Measurements from ENCODE around the gene URB2. TPM values are rescaled to one million over a fixed set of nuclear protein-coding genes. Genes with fewer than 3 reads are reported as not detected.

Gene URB2
- total RNA-seq, 1 experiment from 2014 or later: 24.6 TPM

DNA sequence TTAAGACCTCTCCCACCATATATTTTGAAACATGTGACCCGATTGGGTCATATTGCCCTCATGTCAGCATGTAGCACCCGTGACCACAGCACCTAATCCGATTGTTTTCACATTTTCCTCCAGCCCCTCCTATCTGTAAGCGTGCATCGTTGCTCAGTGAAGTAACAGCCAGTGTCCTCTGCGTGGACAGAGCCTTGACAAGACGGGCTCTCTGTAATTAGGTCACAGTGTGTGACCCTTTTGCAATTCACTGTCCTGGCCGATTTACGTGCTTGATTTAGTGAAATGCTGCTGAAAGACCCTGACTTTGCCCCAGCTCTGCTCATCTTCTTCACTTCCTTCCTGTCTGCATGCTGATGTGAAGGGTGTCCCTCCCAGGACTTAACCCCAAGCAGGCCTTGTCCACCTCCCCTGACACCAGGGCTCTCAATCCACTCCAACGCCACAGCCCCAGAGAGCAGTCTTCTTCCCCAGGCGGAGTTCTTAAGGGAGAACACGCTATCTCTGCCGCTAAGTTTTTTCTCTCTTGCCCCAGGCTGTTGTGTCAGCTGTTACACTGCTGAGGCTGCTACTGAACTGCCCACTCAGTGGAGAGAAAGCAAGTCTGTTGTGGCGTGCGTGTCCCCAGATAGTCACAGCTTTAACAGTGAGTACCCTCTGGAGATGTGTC is 19.4 kb downstream of the URB2 start (continued):
- TF ChIP-seq, protein P1, sequence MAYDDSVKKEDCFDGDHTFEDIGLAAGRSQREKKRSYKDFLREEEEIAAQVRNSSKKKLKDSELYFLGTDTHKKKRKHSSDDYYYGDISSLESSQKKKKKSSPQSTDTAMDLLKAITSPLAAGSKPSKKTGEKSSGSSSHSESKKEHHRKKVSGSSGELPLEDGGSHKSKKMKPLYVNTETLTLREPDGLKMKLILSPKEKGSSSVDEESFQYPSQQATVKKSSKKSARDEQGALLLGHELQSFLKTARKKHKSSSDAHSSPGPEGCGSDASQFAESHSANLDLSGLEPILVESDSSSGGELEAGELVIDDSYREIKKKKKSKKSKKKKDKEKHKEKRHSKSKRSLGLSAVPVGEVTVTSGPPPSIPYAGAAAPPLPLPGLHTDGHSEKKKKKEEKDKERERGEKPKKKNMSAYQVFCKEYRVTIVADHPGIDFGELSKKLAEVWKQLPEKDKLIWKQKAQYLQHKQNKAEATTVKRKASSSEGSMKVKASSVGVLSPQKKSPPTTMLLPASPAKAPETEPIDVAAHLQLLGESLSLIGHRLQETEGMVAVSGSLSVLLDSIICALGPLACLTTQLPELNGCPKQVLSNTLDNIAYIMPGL (CRISPR knock-in tag; IDR thresholded peaks at IDR 0.05): no peak
- TF ChIP-seq, protein P2, sequence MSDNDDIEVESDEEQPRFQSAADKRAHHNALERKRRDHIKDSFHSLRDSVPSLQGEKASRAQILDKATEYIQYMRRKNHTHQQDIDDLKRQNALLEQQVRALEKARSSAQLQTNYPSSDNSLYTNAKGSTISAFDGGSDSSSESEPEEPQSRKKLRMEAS (CRISPR knock-in tag; IDR thresholded peaks at IDR 0.05): no peak
- TF ChIP-seq GTF2I (CRISPR knock-in tag; conservative IDR thresholded peaks at IDR 0.05) (no peak), ZNF138 (CRISPR knock-in tag; conservative IDR thresholded peaks at IDR 0.05) (no peak)

- CTCF ChIA-PET: no interaction called here
Measured at GRCh38 chr1:229648406-229648805, 22.4 kb downstream of the URB2 start.

More at GRCh38 chr1:229648406-229648805, 22.4 kb downstream of the URB2 start:
- POLR2A ChIA-PET: no interaction called here
- Mint-ChIP-seq H3K36me3 (peaks cover 72% of the 10 kb centered on the region), H3K27ac (no peak overlapping the region), H3K4me3 (no peak overlapping the region), H3K27me3 (ENCODE audit: low read depth) (no peaks in the 10 kb centered on the region), H3K4me1 (no peaks in the 10 kb centered on the region), H3K9me3 (no peaks in the 10 kb centered on the region)
- ATAC-seq (no peak), DNase-seq (ENCODE audit: low spot score) (no peak)
- TF ChIP-seq, protein P3, sequence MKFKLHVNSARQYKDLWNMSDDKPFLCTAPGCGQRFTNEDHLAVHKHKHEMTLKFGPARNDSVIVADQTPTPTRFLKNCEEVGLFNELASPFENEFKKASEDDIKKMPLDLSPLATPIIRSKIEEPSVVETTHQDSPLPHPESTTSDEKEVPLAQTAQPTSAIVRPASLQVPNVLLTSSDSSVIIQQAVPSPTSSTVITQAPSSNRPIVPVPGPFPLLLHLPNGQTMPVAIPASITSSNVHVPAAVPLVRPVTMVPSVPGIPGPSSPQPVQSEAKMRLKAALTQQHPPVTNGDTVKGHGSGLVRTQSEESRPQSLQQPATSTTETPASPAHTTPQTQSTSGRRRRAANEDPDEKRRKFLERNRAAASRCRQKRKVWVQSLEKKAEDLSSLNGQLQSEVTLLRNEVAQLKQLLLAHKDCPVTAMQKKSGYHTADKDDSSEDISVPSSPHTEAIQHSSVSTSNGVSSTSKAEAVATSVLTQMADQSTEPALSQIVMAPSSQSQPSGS (CRISPR knock-in tag; IDR thresholded peaks at IDR 0.05; ENCODE audit: borderline replicate concordance, low read depth): no peak
- TF ChIP-seq SMAD3 (CRISPR knock-in tag; IDR thresholded peaks at IDR 0.05; ENCODE audit: borderline replicate concordance): no peak
- TF ChIP-seq FOXK1 (CRISPR knock-in tag; IDR thresholded peaks at IDR 0.05): no peak
- no peak for TF ChIP-seq MYBL2 (CRISPR knock-in tag; IDR thresholded peaks at IDR 0.05)
- TF ChIP-seq NR1H2 (CRISPR knock-in tag; IDR thresholded peaks at IDR 0.05): no peak
- TF ChIP-seq RELA (CRISPR knock-in tag; IDR thresholded peaks at IDR 0.05; ENCODE audit: borderline replicate concordance): no peak
- TF ChIP-seq NR2C2 (CRISPR knock-in tag; IDR thresholded peaks at IDR 0.05): no peak
- TF ChIP-seq, protein P4, sequence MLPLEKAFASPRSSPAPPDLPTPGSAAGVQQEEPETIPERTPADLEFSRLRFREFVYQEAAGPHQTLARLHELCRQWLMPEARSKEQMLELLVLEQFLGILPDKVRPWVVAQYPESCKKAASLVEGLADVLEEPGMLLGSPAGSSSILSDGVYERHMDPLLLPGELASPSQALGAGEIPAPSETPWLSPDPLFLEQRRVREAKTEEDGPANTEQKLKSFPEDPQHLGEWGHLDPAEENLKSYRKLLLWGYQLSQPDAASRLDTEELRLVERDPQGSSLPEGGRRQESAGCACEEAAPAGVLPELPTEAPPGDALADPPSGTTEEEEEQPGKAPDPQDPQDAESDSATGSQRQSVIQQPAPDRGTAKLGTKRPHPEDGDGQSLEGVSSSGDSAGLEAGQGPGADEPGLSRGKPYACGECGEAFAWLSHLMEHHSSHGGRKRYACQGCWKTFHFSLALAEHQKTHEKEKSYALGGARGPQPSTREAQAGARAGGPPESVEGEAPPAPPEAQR (CRISPR knock-in tag; IDR thresholded peaks at IDR 0.05): no peak
- no peak for TF ChIP-seq ZNF512 (CRISPR knock-in tag; IDR thresholded peaks at IDR 0.05; ENCODE audit: borderline replicate concordance)
- no peak for TF ChIP-seq CREB1 (CRISPR knock-in tag; IDR thresholded peaks at IDR 0.05)
- TF ChIP-seq, protein P5, sequence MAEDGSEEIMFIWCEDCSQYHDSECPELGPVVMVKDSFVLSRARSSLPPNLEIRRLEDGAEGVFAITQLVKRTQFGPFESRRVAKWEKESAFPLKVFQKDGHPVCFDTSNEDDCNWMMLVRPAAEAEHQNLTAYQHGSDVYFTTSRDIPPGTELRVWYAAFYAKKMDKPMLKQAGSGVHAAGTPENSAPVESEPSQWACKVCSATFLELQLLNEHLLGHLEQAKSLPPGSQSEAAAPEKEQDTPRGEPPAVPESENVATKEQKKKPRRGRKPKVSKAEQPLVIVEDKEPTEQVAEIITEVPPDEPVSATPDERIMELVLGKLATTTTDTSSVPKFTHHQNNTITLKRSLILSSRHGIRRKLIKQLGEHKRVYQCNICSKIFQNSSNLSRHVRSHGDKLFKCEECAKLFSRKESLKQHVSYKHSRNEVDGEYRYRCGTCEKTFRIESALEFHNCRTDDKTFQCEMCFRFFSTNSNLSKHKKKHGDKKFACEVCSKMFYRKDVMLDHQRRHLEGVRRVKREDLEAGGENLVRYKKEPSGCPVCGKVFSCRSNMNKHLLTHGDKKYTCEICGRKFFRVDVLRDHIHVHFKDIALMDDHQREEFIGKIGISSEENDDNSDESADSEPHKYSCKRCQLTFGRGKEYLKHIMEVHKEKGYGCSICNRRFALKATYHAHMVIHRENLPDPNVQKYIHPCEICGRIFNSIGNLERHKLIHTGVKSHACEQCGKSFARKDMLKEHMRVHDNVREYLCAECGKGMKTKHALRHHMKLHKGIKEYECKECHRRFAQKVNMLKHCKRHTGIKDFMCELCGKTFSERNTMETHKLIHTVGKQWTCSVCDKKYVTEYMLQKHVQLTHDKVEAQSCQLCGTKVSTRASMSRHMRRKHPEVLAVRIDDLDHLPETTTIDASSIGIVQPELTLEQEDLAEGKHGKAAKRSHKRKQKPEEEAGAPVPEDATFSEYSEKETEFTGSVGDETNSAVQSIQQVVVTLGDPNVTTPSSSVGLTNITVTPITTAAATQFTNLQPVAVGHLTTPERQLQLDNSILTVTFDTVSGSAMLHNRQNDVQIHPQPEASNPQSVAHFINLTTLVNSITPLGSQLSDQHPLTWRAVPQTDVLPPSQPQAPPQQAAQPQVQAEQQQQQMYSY (CRISPR knock-in tag; IDR thresholded peaks at IDR 0.05): no peak
- TF ChIP-seq KAT7 (CRISPR knock-in tag; IDR thresholded peaks at IDR 0.05; ENCODE audit: borderline replicate concordance): no peak
- TF ChIP-seq, protein P2 (CRISPR knock-in tag; IDR thresholded peaks at IDR 0.05): no peak
- no peak for TF ChIP-seq ZNF263 (CRISPR knock-in tag; IDR thresholded peaks at IDR 0.05; ENCODE audit: low read depth)
- no peak for TF ChIP-seq MLX (CRISPR knock-in tag; IDR thresholded peaks at IDR 0.05)

All from WTC11 (cell line).